GM12878 (cell line): ENCODE data around the gene ZBTB8OS. TPM values are rescaled to one million over a fixed set of nuclear protein-coding genes. Genes with fewer than 3 reads are reported as not detected.

Experiments
- CHD2 ChIP-seq: IDR thresholded peaks from 2 replicates; pipeline ENCODE4 v1.6.1; 2011; ENCODE audit warnings: low read depth, low read length, improper control_type of control experiment, borderline replicate concordance
- CREB1 ChIP-seq: IDR thresholded peaks from 2 replicates; pipeline ENCODE4 v1.6.1; 2012; ENCODE audit warnings: low read depth, mild to moderate bottlenecking, inconsistent platforms
- DPF2 ChIP-seq: fragments of 450-650 bp; IDR thresholded peaks from 2 replicates; pipeline ENCODE4 v1.6.1; 2017; ENCODE audit warnings: mild to moderate bottlenecking
- ELK1 ChIP-seq: IDR thresholded peaks from 2 replicates; pipeline ENCODE4 v1.6.1; 2012; ENCODE audit warnings: low read depth, low read length, improper control_type of control experiment
- IRF4 ChIP-seq: IDR thresholded peaks from 2 replicates; pipeline ENCODE4 v1.6.1; 2011; ENCODE audit warnings: low read depth, low read length
- JUNB ChIP-seq: IDR thresholded peaks from 2 replicates; pipeline ENCODE4 v1.6.1; 2016; ENCODE audit warnings: antibody characterized with exemption, mild to moderate bottlenecking
- NFIC ChIP-seq: IDR thresholded peaks from 2 replicates; pipeline ENCODE4 v1.6.1; 2012; ENCODE audit warnings: low read depth, mild to moderate bottlenecking, inconsistent platforms, low read length, moderate library complexity
- NR2F1 ChIP-seq: fragments of 450-650 bp; conservative IDR thresholded peaks from 2 replicates; pipeline ENCODE4 v1.6.1; 2017; ENCODE audit warnings: mild to moderate bottlenecking
- RB1 ChIP-seq: fragments of 450-650 bp; formaldehyde crosslinking; IDR thresholded peaks from 2 replicates; pipeline ENCODE4 v1.6.1; 2017; ENCODE audit warnings: mild to moderate bottlenecking, borderline replicate concordance
- RFX5 ChIP-seq: IDR thresholded peaks from 2 replicates; pipeline ENCODE4 v1.6.1; 2011; ENCODE audit warnings: low read depth, low read length, improper control_type of control experiment
- SMARCA5 ChIP-seq: fragments of 450-650 bp; IDR thresholded peaks from 2 replicates; pipeline ENCODE4 v1.6.1; 2017; ENCODE audit warnings: mild to moderate bottlenecking
- SUZ12 ChIP-seq: fragments of 200-600 bp; sonication (generic); IDR thresholded peaks from one replicate; pipeline ENCODE4 v1.6.1; 2018; ENCODE audit warnings: antibody characterized with exemption, mild to moderate bottlenecking; ENCODE audit not compliant: unreplicated experiment
- TAF1 ChIP-seq: IDR thresholded peaks from 2 replicates; pipeline ENCODE4 v1.6.1; 2011; ENCODE audit warnings: mild to moderate bottlenecking, low read depth, low read length, borderline replicate concordance
- TARDBP ChIP-seq: IDR thresholded peaks from 2 replicates; pipeline ENCODE4 v1.6.1; 2016; ENCODE audit warnings: borderline replicate concordance
- ZBED1 ChIP-seq: IDR thresholded peaks from 2 replicates; pipeline ENCODE4 v1.6.1; 2016; ENCODE audit warnings: borderline replicate concordance
- ZNF217 ChIP-seq: fragments of 450-650 bp; IDR thresholded peaks from 2 replicates; pipeline ENCODE4 v1.6.1; 2017; ENCODE audit warnings: antibody characterized with exemption, mild to moderate bottlenecking
- ZNF384 ChIP-seq: IDR thresholded peaks from 2 replicates; pipeline ENCODE4 v1.6.1; 2012; ENCODE audit warnings: low read depth, mild to moderate bottlenecking, low read length, improper control_type of control experiment, borderline replicate concordance
- polyA plus RNA-seq, 11 experiments: library from polyadenylated mRNA; depleted of rRNA in 4 of 11; unstranded in 6 of 11; stranded (reverse) in 5 of 11; fragments of >200 nt; fragmentation: Nextera tagmentation in 4 of 11; fragmentation: Illumina TruSeq in 1 of 11; extraction: Ambion mirVana in 4 of 11; extraction: Trizol in 1 of 11; gene quantifications; 1 replicate in 1 of 11; 2 replicates in 10 of 11; pipeline versions ENCODE4 v1.2.1 to v1.2.3, GENCODE V29; 2011 to 2016; ENCODE audit warnings: inconsistent platforms in 2 of 11, missing spikeins in 2 of 11, low read depth in 1 of 11
- total RNA-seq, 4 experiments: library from RNA; depleted of rRNA in 3 of 4; stranded (reverse); fragments of >200 nt in 3 of 4; fragmentation: Illumina TruSeq in 1 of 4; extraction: Trizol in 1 of 4; gene quantifications; 2 replicates each; pipeline versions ENCODE4 v1.2.1 to v1.2.3, GENCODE V29; 2013 to 2021
- TF ChIP-seq, protein P1 (sequence below): fragments of 450-650 bp; IDR thresholded peaks from 2 replicates; pipeline ENCODE4 v1.6.1; 2017; ENCODE audit warnings: mild to moderate bottlenecking, moderate library complexity
- TF ChIP-seq, protein P2 (sequence below): fragments of 450-650 bp; IDR thresholded peaks from 2 replicates; pipeline ENCODE4 v1.6.1; 2016; ENCODE audit warnings: mild to moderate bottlenecking
- TF ChIP-seq, protein P3 (sequence below): IDR thresholded peaks from 2 replicates; pipeline ENCODE4 v1.6.1; 2011; ENCODE audit warnings: mild to moderate bottlenecking, low read depth, low read length, moderate library complexity; ENCODE audit not compliant: insufficient replicate concordance
- TF ChIP-seq, protein P4 (sequence below): fragments of 450-650 bp; formaldehyde crosslinking; IDR thresholded peaks from 2 replicates; pipeline ENCODE4 v1.4.0; 2022; ENCODE audit warnings: mild to moderate bottlenecking, moderate library complexity

Gene ZBTB8OS
- total and polyA plus RNA-seq, 10 of the 15 experiments (the other 5 are each of a cell fraction or from before 2014, with no cell fraction given): 77.8 to 350 (median 139) TPM

GRCh38 chr1:32627596-32628162, 22.7 kb downstream of the ZBTB8OS start (continued):
- TF ChIP-seq, protein P1, sequence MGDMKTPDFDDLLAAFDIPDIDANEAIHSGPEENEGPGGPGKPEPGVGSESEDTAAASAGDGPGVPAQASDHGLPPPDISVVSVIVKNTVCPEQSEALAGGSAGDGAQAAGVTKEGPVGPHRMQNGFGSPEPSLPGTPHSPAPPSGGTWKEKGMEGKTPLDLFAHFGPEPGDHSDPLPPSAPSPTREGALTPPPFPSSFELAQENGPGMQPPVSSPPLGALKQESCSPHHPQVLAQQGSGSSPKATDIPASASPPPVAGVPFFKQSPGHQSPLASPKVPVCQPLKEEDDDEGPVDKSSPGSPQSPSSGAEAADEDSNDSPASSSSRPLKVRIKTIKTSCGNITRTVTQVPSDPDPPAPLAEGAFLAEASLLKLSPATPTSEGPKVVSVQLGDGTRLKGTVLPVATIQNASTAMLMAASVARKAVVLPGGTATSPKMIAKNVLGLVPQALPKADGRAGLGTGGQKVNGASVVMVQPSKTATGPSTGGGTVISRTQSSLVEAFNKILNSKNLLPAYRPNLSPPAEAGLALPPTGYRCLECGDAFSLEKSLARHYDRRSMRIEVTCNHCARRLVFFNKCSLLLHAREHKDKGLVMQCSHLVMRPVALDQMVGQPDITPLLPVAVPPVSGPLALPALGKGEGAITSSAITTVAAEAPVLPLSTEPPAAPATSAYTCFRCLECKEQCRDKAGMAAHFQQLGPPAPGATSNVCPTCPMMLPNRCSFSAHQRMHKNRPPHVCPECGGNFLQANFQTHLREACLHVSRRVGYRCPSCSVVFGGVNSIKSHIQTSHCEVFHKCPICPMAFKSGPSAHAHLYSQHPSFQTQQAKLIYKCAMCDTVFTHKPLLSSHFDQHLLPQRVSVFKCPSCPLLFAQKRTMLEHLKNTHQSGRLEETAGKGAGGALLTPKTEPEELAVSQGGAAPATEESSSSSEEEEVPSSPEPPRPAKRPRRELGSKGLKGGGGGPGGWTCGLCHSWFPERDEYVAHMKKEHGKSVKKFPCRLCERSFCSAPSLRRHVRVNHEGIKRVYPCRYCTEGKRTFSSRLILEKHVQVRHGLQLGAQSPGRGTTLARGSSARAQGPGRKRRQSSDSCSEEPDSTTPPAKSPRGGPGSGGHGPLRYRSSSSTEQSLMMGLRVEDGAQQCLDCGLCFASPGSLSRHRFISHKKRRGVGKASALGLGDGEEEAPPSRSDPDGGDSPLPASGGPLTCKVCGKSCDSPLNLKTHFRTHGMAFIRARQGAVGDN: peak; percentile 82
- peak; percentile 78 for TF ChIP-seq CREB1
- TF ChIP-seq ZBED1: no peak
- TF ChIP-seq, protein P2, sequence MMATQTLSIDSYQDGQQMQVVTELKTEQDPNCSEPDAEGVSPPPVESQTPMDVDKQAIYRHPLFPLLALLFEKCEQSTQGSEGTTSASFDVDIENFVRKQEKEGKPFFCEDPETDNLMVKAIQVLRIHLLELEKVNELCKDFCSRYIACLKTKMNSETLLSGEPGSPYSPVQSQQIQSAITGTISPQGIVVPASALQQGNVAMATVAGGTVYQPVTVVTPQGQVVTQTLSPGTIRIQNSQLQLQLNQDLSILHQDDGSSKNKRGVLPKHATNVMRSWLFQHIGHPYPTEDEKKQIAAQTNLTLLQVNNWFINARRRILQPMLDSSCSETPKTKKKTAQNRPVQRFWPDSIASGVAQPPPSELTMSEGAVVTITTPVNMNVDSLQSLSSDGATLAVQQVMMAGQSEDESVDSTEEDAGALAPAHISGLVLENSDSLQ: peak; percentile 86
- TF ChIP-seq DPF2: 0 out of 2 replicates have a peak, but pooled peaks have one; percentile 57
- TF ChIP-seq, protein P3, sequence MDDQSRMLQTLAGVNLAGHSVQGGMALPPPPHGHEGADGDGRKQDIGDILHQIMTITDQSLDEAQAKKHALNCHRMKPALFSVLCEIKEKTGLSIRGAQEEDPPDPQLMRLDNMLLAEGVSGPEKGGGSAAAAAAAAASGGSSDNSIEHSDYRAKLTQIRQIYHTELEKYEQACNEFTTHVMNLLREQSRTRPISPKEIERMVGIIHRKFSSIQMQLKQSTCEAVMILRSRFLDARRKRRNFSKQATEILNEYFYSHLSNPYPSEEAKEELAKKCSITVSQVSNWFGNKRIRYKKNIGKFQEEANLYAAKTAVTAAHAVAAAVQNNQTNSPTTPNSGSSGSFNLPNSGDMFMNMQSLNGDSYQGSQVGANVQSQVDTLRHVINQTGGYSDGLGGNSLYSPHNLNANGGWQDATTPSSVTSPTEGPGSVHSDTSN: peak; percentile 69
- TF ChIP-seq SUZ12: no peak
- TF ChIP-seq TARDBP: no peak
- TF ChIP-seq ELK1: 0 out of 2 replicates have a peak, but pooled peaks have one; percentile 44
- TF ChIP-seq, protein P4, sequence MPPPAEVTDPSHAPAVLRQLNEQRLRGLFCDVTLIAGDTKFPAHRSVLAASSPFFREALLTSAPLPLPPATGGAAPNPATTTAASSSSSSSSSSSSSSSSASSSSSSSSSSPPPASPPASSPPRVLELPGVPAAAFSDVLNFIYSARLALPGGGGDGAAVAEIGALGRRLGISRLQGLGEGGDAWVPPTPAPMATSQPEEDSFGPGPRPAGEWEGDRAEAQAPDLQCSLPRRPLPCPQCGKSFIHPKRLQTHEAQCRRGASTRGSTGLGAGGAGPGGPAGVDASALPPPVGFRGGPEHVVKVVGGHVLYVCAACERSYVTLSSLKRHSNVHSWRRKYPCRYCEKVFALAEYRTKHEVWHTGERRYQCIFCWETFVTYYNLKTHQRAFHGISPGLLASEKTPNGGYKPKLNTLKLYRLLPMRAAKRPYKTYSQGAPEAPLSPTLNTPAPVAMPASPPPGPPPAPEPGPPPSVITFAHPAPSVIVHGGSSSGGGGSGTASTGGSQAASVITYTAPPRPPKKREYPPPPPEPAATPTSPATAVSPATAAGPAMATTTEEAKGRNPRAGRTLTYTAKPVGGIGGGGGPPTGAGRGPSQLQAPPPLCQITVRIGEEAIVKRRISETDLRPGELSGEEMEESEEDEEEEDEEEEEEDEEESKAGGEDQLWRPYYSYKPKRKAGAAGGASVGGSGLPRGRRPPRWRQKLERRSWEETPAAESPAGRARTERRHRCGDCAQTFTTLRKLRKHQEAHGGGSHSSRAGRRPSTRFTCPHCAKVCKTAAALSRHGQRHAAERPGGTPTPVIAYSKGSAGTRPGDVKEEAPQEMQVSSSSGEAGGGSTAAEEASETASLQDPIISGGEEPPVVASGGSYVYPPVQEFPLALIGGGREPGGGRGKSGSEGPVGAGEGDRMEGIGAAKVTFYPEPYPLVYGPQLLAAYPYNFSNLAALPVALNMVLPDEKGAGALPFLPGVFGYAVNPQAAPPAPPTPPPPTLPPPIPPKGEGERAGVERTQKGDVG (CRISPR knock-in tag): no peak
- TF ChIP-seq NR2F1: peak; percentile 77; the same call in 1 of the 2 replicates
- no peak for TF ChIP-seq CHD2
- TF ChIP-seq SMARCA5: 0 out of 2 replicates have a peak, but pooled peaks have one; percentile 36
- TF ChIP-seq RB1: no peak
- peak; percentile 29 for TF ChIP-seq NFIC
- TF ChIP-seq JUNB: peak; percentile 23; the same call in 1 of the 2 replicates
- no peak for TF ChIP-seq ZNF217
- TF ChIP-seq IRF4: no peak
- peak; percentile 70; the same call in 1 of the 2 replicates for TF ChIP-seq TAF1
- TF ChIP-seq RFX5: no peak
- TF ChIP-seq ZNF384: no peak; the same call in 1 of the 2 replicates
